CD4-positive, alpha-beta T cell treated with Interleukin-4 for 4 hours (primary cell): ENCODE results near the gene STARD8.
"Not testable (repeated sequence)": the region's sequence is repeated elsewhere in the genome, so short reads cannot be mapped to it uniquely, and the experiment has no call there.

Source experiments
- DNase-seq: peaks from one replicate; pipeline ENCODE4 v3.0.0-alpha.2; 2020

STARD8 gene, protein sequence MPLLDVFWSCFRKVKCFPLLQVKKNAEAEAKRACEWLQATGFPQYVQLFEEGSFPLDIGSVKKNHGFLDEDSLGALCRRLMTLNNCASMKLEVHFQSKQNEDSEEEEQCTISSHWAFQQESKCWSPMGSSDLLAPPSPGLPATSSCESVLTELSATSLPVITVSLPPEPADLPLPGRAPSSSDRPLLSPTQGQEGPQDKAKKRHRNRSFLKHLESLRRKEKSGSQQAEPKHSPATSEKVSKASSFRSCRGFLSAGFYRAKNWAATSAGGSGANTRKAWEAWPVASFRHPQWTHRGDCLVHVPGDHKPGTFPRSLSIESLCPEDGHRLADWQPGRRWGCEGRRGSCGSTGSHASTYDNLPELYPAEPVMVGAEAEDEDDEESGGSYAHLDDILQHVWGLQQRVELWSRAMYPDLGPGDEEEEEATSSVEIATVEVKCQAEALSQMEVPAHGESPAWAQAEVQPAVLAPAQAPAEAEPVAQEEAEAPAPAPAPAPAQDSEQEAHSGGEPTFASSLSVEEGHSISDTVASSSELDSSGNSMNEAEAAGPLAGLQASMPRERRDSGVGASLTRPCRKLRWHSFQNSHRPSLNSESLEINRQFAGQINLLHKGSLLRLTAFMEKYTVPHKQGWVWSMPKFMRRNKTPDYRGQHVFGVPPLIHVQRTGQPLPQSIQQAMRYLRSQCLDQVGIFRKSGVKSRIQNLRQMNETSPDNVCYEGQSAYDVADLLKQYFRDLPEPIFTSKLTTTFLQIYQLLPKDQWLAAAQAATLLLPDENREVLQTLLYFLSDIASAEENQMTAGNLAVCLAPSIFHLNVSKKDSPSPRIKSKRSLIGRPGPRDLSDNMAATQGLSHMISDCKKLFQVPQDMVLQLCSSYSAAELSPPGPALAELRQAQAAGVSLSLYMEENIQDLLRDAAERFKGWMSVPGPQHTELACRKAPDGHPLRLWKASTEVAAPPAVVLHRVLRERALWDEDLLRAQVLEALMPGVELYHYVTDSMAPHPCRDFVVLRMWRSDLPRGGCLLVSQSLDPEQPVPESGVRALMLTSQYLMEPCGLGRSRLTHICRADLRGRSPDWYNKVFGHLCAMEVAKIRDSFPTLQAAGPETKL

DNA sequence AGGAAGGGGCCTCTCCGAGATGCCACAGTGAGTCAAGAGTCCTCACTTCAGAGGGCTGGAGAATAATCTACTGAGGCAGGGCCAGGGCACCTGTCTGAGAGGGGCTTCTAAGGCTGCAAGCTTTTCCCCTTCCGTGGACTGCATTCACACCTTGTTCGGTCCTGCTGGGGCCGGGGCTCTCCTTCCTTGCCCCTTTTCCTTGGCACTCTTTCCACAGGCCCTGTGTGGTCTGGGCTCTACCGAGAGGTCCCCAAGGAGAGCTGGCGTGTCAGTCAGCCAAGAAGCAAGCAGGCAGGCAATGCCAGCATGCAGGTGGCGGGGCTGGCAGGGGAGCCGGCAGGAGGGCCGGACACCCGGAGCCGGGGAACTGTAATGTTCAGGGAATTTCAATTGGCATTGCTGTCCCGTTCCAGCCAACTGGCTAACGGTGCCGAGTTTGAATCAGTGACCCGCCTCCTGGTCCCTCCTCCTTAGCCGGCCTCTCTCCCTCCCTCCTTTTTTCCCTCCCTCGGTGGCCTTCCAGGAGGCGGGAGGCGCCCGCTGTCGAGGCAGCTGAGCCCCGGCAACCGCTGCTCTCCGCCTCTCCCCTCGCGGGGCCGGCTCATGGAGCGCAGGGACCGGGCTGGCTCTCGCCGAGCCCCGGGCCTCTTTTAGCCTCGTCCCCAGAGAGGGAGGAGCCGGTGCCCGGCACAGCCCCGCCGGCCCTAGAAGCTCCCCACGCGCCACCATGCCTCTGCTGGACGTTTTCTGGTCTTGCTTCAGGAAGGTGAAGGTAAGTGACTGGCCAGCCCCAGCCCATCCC, at the start of gene STARD8:
Gene STARD8, plus strand, starts transcription at position 511 of the 802 bp plus-strand sequence. Its CDS starts 217 bp downstream, at position 728.
- no peak for DNase-seq

DNA sequence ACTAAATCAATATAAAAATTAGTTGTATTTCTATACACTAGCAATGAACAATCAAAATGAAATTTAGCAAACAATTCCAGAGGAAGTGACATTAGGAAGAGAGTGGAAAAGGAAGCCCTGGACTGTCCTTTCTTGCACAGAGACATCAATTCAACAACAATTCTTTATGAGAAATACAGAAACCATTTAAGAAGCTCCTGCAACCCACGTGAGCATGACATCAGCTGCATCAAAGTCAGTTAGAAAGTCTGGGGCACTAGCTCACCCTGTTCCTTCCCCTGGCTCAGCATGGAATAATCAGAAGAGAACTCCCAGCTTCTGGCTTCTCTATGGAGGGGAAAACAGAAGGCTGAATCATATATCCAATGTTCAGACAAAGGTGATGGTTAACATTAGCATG, 48.6 kb upstream of the STARD8 start:
- DNase-seq, result no peak

DNA sequence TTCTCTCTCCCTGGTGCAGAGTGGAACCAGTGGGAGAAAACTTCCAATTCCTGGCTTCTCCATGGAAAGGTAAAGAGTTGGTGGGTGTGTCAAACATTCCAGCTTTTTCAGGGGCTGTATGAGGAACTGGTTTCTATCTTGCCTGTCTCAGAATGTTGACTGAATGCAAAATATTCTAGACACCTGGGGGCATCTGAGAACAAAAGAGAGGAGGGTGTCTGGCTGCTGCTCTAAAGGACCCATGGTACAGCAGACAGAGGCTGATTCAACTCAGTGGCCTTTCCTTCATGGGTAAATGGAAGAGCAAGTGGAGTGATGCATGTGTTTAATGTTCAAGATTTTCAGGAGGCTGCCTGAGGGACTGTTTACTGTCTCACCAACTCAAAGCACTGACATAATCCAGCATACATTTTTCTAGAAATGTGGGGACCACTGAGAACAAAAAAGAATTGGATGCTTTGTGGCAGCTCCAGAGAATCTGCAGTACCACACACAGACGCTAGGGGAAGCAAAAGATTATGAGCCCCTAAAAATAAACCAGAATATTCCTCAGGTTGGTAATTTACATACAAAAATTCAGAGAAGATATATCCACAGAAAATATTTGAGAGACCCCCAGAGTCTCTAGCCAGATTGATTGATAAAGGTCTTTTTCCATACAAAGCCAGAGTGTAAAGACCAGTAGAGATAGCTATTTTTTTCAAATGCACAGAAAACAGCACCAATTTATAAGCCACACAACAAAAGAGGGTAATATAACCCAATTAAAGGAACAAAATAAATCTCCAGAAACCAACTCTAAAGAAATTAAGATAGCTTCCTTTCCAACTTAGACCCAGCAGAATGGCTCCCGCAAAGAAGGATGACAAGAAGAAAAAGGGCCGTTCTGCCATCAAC, 48.0 kb upstream of the STARD8 start:
- peak; percentile 3 for DNase-seq

DNA sequence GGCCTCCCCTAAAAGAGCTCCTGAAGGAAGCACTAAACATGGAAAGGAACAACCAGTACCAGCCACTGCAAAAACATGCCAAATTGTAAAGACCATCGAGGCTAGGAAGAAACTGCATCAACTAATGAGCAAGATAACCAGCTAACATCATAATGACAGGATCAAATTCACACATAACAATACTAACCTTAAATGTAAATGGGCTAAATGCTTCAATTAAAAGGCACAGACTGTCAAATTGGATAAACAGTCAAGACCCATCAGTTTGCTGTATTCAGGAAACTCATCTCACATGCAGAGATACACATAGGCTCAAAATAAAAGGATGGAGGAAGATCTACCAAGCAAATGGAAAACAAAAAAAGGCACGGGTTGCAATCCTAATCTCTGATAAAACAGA, 43.2 kb upstream of the STARD8 start:
- not testable (repeated sequence) for DNase-seq

DNA sequence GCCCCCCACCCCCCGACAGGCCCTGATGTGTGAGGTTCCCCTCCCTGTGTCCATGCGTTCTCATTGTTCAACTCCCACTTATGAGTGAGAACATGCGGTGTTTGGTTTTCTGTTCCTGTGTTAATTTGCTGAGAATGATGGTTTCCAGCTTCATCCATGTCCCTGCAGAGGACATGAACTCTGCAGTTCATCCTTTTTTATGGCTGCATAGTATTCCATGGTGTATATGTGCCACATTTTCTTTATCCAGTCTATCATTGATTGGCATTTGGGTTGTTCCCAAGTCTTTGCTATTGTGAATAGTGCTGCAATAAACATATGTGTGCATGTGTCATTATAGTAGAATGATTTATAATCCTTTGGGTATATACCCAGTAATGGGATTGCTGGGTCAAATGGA, 32.7 kb upstream of the STARD8 start:
- not testable (repeated sequence) for DNase-seq

DNA sequence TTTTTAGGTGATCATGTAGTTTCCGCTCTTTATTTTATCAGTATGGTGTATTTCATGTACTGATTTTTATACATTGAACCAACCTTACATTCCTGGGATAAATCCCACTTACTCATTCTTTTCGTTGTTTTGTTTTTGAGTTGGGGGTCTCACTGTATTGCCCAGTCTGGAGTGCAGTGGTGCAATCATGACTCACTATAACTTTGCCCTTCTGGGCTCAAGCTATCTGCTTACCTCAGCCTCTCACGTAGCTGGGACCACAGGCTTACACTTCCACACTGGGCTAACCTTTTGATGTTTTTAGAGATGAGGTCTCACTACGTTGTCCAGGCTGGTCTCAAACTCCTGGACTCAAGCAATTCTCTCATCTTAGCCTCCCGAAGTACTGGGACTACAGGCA, 19.5 kb upstream of the STARD8 start:
- no peak for DNase-seq

DNA sequence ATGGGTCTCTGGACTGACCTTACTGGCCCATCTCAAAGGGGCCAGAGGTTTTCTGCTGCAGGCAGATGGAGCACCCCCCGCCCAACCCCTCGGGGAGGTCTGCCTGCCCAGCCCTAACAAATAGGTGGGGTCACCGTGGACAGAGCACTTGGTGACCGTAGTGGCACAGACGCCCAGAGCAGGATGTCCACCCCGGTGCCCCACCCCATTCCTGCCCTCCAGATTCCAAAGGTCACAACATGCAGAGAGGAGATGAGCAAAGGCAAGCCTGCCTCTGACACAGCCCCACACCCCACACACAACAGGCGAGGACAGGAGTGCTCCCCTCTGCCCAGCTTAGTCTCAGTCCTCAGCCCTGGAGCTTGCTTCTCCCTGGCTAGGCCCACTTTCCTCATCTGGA, 17.5 kb upstream of the STARD8 start:
- not testable (repeated sequence) for DNase-seq

DNA sequence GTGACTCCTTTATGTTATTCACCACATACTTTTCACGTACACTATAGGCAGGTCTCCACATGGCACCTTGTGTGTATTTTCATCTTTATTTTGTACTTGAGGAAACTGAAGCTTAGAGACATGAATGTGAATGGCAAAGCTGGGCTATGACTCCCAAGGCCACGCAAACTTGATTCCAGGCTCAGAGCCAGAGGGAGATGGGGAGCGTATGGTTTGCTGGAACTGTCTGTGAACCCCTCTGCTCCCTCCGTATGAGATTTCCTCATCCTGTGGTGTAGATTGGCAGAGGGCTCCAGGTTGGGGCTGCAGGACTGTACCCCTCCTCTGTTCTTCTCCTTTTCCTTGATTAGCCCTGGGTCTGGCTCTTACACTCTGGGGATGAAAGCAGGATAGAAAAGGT, 16.1 kb upstream of the STARD8 start:
- no peak for DNase-seq

DNA sequence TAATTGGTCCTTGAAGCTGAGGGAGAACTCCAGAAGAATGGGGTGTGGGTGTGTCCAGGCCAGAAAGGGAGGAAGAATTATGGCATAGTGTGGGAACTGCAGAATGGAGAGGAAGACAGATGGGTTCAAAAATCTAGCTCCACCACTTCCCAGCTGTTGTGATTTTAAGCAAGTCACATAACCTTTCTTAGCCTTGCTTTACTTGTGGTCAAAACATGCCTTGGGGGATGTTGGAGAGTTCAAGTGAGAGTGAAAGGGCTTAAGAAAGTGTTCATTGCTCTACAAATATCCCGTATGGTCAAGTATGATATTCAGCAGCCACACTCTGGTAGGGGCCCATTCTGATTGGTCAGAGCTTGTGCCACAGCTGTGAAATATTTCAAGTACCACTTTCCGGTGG, 15.0 kb upstream of the STARD8 start:
- DNase-seq, result no peak

DNA sequence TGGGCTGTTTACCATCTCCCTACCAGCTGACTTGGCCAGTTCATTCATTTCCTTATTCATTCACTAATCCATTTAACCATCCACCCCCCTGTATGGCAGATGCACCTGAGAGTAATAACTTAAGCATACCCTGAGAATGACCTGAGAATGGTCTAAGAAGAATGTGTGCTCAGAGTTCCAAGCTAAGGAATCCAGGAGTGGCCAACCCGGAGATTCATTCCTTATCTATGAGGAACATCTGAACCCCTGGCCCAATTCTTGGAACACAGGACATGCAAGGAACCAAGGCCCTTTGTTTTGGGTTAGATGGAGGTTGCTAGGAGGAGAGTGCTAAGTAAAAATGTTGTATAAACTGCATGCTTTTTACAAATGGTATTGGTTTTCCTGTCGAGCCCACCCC, 13.5 kb upstream of the STARD8 start:
- DNase-seq, result no peak

DNA sequence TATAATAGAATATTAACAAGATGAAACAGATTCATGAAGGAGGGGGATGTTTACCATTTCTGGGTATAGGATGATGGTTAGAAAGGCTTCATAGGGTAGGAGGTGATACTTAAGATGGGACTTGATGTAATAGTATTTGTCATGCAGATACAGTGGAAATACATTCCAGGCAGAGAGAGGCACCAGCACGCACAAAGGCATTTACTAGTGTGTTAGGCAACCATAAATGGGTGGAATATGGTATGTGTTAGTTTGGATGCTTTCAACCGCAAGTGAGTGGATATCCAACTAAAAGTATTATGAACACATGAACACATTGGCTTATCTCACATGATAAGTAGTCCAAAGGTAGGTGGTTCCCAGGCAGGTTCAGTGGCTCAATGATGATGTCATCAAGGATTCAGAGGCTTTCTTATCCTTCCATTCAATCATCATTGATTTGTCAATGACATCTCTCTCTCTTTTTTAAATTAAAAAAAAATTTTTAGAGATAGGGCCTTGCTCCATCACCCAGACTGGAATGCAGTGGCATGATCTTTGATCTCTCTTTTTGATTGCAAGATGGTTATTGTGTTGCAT, 12.7 kb upstream of the STARD8 start:
- no peak for DNase-seq

DNA sequence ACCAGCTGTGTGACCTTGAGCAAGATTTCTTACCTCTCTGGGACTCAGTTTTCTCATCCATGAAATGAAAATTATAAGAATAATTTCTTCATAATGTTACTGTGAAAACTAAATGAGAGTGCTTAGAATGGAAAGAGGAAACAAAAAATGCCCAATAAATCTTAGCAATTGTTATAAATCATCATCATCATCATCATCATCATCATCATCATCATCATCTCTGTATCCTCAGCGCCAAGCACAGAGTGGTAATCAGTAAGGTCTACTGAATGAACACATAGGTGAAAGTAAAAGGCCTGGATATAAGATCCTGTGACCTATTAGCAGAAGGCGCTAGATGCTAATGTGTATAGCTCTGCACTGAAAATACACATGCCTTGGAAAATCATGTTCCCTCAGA, 6.8 kb upstream of the STARD8 start:
- DNase-seq, result no peak

DNA sequence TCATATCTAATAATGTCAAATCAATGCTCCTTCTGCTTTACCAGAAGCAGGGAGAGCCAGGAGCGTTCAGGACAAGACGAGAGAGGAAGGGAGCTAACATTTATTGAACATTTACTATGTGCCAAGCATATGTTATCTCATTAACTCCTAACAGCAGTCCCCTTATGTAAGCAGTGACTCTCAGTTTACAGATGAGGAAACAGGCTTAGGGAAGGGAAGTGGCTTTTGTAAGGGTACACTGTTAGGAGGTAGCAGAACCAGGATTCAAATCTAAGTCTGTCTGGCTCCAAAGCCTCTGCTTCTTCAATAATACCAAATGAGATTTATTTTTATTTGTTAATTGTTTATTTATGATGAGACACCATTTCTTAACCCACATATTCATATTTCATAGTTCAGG, 2.6 kb upstream of the STARD8 start:
- DNase-seq, result no peak

DNA sequence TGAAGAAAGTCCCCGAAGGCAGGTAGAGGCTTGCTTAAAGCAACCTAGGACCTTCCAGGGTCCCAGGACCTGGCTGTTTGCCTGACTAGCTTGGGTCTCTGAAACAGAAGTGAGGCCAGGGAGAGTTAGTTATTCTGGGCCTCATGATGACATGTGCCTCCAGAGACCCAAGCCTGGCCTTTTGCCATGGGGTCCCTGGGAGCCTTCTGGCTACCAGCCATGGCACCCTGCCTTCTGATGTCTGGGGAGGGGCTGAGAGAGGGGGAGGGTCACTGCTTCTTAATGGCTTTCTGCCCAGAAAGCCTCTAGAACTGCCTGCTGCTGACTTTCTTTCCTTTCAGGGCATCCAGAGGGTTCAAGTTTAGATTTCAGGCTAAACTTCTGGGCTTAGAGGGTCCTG, 1.0 kb upstream of the STARD8 start:
- DNase-seq, result no peak

DNA sequence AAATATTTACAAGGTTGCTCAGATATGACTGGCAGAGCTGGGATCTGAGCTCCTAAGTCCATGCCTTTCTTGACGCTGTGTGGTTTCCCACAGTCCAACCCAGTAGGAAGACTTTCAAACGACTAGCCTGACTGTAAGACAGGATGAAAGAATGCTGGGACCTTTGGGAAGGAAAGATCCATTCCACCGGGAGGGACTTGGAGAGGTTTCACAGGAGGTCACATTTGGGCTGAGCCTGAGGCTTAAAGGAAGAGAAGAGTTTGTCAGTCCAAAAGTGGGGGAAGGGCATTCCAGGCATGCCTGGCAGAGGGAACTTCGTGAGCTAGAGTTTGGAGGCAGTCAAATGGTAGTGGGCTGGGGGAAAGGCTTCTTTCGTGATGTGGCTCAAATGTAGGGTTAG, 1.5 kb downstream of the STARD8 start:
- no peak for DNase-seq

DNA sequence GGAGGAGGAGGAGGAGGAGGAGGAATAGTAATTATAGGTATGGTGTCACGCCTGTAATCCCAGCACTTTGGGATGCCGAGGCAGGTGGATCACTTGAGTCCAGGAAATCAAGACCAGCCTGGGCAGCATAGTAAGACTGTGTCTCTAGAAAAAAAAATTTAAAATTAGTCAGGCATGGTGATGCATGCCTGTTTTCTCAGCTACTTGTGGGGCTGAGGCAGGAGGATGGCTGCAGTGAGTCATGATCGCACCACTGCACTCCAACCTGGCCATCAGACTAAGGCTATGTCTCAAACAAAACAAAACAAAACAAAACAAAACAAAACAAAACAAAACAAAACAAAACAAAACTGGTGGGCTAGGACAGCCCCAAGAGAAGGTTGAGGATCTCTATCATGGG, 3.0 kb downstream of the STARD8 start:
- no peak for DNase-seq

DNA sequence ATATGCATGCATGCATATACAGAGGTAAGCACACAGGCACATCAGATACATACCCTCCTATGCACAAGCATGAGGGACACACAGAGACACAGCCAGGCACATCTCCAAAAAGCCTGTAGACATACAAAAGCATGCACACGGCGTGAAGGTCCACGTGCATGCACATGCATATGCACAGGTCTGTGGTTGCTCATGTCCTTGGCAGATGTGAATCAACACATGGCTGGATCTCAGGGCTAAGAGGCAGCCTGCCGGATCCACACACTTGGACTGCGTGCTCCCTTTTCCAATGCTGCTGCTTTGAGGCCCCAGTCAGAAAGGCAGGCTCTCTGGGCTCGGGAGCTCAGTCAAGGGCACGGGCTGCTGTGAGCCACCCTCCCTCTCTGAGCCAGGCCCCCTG, 3.6 kb downstream of the STARD8 start:
- DNase-seq, result no peak

DNA sequence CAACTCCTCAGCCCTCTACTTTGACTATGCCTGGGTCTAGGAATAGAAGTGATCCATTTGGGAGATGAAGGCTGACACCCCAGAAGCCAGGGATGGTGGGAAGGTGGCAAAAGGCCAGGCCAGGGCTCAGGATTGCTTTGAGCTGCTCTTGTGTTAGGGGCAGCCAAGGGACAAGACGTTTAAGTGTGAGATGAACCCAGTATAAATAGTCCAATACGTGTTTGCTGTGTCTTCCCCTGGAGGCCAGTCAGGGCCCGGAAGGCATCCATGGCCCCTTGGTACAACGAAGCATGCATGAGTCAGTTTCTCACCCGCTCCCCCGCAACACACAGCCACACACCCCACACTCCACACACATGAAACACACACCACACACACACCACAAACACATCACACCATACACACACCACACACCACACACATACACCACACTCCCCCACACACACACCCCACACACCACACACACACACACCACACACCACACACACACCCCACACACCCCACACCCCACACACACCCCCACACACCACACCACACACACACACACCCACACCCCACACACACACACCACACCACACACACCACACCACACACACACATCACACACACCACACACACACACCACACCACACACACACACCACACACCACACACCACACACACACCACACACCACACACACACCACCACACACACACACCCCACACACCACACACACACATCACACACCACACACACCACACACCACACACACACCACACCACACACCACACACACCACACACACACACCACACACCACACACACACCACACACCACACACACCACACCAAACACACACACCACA, 5.1 kb downstream of the STARD8 start:
- DNase-seq, result no peak

DNA sequence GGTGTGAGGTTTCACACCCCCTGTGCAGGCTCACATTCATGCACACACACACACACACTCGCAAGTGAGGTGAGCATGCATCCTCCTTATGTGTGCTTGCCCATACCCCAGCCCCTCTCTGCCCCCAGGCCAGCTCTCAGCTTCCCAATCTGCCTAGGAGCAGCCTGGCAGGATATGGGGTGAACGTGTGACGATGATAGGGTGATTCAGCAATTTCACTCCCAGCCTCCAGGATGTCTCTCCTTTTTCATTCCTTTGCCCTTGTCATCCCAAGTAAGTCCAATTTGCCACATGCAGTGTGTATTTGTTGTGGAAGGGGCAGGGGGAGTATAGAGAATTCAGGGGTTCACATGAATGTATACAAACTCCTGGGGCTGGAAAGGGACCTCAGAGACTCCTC, 7.2 kb downstream of the STARD8 start:
- DNase-seq, result no peak

DNA sequence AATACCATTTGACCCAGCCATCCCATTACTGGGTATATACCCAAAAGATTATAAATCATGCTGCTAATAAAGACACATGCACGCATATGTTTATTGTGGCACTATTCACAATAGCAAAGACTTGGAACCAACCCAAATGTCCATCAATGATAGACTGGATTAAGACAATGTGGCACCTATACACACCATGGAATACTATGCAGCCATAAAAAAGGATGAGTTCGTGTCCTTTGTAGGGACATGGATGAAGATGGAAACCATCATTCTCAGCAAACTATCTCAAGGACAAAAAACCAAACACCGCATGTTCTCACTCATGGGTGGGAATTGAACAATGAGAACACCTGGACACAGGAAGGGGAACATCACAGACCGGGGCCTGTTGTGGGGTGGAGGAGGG, 9.0 kb downstream of the STARD8 start:
- DNase-seq, result not testable (repeated sequence)
